Adipose tissue (tissue), 3 donors: Measurements from ENCODE around the gene SLC39A7. TPM values are rescaled to one million over a fixed set of nuclear protein-coding genes. Genes with fewer than 3 reads are reported as not detected.

Source experiments
- H3K27ac ChIP-seq: one replicate; pipeline ENCODE4 v1.5.1; 2013; ENCODE audit warnings: low read depth, low read length
- whole genome bisulfite sequencing, 3 donors: extraction: QIAGEN DNeasy Blood & Tissue Kit; methylation state at CpG; one replicate each; pipeline ENCODE4 v1.1.7; 2013; 5-methylcytosine and 5-hydroxymethylcytosine counted together
- polyA plus RNA-seq, 3 donors: library from polyadenylated mRNA; stranded (reverse); fragments of 200-250 nt; gene quantifications; one replicate each; pipeline ENCODE4 v1.2.3, GENCODE V29; 2013
- donor health status: healthy with polysubstance abuse.
- donor health status: Bipolar disorder and iron deficiency.
- donor health status: healthy.

The SLC39A7 gene
- polyA plus RNA-seq, 3 donors, result 51.4 to 112 (median 72.1) TPM

DNA sequence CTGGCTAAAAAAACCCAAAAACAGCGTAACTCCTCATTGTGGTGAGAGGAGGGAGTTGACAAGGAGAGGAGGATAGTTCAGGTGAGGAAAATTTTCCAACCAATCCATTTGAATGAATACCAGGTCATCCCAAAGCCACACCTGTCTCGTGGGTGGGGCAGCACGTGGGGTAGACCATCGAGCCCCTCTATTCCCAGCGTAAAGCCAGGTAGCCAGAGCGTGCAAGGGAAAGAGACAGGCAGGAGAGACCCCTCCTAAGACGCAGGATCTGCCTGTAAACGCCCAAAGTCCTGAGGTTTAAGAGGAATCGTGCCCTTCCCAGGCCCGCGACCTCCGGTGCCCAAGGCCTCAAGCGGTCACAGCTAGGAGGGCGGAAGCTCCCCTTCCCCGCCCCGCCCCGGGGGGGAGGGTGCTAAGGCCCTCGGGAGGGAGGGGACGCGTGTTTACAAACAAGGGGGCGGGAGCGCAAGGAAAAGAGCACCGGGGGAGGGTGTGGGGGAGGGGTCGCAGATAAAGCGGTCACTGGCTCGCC lies 914 bp upstream of the SLC39A7 start:
- peak overlapping the region; percentile 66 for H3K27ac ChIP-seq
- 2 to 3% (median 3%) methylated on average over 11 to 26 of the region's 26 CpGs for WGBS, 3 donors

DNA sequence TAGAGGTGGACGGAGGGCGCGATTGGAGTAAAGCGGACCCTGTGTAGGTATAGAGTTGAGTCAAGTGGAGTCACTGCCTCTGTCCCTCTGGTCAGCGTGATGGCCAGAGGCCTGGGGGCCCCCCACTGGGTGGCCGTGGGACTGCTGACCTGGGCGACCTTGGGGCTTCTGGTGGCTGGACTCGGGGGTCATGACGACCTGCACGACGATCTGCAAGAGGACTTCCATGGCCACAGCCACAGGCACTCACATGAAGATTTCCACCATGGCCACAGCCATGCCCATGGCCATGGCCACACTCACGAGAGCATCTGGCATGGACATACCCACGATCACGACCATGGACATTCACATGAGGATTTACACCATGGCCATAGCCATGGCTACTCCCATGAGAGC lies 479 bp downstream of the SLC39A7 start:
- WGBS, 3 donors, result 1 to 4% (median 2%) methylated on average over 13 to 14 of the region's 14 CpGs
- peak overlapping the region; percentile 59 for H3K27ac ChIP-seq

DNA sequence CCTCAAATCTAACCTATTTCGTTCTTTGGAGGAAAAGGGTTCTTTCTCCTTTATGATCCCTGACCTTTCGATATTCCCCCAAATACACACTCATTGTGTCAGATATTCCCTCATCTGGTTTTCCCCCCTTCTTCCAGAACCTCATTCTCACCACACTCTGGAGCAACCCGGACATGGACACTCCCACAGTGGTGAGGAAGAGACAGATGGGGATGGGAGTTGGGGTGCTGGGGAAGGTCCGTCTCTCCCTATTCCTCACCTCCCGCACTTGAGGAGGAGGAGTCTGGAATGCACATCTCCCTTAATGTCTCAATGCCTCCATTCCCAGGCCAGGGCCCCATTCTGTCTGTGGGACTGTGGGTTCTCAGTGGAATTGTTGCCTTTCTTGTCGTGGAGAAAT lies 1.3 kb downstream of the SLC39A7 start:
- H3K27ac ChIP-seq, result no peak overlapping the region
- WGBS, 3 donors, result 46 to 83% (median 81%) methylated on average over 6 of the region's 6 CpGs

DNA sequence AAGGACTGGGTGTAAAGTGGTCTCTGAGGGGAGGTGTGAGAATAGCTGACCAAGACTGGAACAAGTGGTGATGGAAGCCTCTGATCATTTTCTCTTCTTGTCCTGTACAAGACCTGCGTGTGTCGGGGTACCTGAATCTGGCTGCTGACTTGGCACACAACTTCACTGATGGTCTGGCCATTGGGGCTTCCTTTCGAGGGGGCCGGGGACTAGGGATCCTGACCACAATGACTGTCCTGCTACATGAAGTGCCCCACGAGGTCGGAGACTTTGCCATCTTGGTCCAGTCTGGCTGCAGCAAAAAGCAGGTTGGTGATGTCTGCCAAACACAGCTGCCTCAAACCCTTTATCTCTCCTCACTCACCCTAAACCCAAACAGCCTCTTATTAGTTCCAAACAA lies 2.1 kb downstream of the SLC39A7 start:
- 79 to 90% (median 88%) methylated on average over 6 of the region's 6 CpGs for WGBS, 3 donors
- no peak overlapping the region for H3K27ac ChIP-seq

DNA sequence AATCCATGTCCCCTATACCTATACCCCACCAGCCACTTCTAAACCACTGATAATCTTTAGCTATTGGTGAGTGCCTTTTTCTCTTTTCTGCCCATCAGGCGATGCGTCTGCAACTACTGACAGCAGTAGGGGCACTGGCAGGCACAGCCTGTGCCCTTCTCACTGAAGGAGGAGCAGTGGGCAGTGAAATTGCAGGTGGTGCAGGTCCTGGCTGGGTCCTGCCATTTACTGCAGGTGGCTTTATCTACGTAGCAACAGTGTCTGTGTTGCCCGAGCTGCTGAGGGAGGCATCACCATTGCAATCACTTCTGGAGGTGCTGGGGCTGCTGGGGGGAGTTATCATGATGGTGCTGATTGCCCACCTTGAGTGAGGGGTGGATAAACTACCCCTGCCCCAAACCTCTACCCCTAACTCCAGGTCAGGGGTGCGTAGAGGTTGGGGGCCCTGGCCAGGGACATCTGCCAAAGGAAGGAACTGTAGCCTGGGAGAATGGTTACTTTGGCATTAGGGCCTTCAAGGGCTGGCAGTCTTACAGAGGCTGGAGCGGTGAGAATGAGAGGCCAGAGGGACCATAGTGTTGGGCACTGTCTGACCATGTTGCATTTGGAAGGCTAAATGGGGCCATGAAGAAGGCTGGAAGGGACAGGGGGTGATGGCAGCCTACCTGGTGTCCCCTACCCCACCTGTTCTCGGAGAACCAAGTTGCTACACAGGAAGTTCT lies 2.9 kb downstream of the SLC39A7 start:
- 73 to 86% (median 83%) methylated on average over 7 of the region's 7 CpGs for WGBS, 3 donors
- no peak overlapping the region for H3K27ac ChIP-seq

DNA sequence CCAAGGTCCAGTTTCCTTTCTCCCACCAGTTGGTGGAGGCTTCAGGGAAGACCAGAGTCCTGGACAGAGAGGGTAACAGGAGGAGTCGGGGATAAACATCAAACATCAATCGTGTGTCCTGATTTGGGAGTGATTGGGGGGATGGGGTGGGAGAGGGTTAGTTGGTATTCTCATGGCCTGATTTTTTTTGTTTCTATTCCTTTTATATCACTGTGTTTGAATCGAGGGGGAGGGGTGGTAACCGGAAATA lies 3.4 kb downstream of the SLC39A7 start:
- H3K27ac ChIP-seq, result no peak overlapping the region
- WGBS, 3 donors, result 3 to 5% (median 4%) methylated on average over 4 of the region's 4 CpGs

DNA sequence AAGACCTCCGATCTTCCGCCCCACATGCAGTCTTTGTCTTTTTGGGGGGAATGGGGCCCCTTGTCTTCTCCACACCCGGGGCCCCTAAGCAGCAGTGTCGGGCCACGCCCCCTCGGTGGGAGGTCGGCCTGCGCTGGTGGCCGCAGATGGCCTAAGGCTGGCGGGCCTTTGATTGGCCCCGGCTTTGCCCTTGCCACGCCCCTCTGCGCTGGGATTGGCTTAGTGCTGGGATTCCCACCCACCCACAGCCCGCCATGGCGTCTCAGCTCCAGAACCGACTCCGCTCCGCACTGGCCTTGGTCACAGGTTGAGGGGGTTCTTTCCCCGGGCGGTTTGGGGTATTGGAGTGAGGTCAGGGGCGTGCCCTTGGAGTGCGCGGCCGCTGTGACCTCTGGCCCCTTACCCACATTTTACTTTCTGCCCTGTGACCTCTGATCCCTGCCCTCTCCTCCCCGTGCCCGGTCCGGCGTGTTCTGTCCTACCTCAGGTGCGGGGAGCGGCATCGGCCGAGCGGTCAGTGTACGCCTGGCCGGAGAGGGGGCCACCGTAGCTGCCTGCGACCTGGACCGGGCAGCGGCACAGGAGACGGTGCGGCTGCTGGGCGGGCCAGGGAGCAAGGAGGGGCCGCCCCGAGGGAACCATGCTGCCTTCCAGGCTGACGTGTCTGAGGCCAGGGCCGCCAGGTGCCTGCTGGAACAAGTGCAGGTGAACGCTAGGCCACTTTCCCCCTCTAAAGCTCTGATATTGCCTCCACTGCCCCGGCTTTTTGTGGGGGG lies 3.9 kb downstream of the SLC39A7 start, which contains the start of gene HSD17B8:
TSS of gene HSD17B8 (plus strand) at position 241 of the 776 bp plus-strand sequence. CDS start at position 255, 14 bp downstream.
- 0 to 2% (median 1%) methylated on average over 48 of the region's 48 CpGs for WGBS, 3 donors
- H3K27ac ChIP-seq, result no peak within 1 kb of the TSS

DNA sequence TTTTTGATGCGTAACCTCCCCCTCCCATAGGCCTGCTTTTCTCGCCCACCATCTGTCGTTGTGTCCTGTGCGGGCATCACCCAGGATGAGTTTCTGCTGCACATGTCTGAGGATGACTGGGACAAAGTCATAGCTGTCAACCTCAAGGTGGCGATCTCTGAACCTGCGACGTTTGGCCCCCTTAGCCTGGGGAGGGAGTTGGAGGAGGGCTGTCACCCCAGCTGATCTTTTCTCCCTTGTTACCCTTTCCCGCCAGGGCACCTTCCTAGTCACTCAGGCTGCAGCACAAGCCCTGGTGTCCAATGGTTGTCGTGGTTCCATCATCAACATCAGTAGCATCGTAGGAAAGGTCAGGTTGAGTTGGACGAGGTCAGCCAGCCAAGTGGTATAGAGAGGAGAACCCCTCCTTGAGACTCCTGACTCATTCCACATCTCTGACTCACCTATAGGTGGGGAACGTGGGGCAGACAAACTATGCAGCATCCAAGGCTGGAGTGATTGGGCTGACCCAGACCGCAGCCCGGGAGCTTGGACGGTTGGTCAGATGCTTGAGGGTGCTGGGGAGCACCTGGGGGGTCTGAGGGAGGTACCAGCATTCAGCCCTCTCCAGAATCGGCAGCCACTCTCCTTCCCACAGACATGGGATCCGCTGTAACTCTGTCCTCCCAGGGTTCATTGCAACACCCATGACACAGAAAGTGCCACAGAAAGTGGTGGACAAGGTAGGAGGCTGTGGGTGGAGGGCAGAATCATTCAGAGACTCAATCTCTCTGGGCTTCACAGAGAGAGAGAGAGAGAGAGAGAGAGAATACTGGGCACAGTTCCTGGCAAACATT lies 4.7 kb downstream of the SLC39A7 start:
- no peak overlapping the region for H3K27ac ChIP-seq
- WGBS, 3 donors, result 28 to 59% (median 56%) methylated on average over 17 of the region's 17 CpGs

DNA sequence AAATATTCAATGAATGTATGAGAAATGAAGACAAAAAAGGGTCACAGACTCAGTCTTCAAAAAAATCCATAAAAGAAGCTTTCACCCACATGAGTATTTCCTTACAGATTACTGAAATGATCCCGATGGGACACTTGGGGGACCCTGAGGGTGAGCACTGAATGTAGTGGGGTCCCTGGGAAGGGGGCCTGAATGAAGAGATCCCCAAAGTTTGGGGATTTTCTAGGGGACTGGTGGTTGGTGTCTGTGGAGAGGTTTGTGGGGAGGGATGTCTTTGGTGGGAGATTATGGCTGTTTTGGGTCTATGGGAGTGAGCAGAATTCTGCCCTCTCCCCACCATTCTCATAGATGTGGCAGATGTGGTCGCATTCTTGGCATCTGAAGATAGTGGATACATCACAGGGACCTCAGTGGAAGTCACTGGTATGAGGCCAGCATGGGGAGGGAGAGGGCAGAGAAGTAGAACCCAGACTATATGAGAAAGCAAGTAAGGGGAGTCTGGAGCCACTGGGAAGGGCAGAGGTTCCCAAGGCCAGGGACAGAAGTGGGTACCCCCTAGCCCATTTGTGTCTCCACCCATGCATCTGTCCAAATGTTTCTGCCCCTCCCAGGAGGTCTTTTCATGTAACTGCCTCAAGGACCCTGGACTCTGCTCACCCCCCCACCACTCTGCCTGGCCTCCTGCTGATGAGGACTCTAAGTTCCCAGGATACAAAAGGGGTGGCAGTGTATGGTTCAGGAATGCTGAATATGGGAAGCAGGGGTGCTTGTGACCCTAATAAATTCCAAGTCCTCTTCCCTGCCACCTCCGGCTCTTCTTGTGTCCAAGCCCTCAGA lies 5.6 kb downstream of the SLC39A7 start:
- WGBS, 3 donors, result 75 to 89% (median 81%) methylated on average over 3 of the region's 3 CpGs

DNA sequence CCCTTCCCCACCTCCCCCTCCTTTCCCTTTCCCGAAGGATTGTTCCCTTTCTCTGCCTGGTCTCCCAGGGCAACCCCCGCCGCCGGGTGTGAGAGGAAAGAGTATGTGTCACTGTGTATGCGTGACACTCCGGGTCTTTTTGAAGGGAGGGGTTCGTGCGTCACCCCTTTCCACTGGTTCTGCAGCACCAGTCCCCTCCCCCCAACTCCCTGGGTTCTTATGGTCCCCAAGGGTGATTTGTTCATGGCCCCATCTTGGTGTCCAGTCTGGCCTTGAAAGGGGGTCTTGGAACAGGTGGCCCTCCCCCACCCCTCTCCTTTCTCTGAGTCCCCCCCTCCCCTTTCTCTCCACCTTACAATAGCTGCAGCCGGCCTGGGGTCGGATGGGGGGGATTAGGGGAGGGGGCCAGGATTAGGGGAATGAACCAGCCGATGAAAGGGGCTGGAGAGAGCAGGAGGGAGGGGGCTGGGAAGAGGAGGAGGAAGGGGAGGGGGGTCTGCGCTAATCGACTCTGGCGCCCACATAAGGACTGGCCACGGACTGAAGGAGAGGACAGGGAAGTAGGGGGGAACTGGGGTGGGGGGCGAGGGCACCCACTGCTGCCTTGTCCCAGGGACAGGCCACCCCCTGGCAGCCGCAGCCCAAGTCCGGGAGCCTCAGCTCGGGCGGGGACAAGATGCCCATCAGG lies 6.3 kb downstream of the SLC39A7 start:
- 23 to 24% (median 23%) methylated on average over 16 to 20 of the region's 20 CpGs for WGBS, 3 donors
- H3K27ac ChIP-seq, result no peak overlapping the region

More for the DNA sequence above, 5.6 kb downstream of the SLC39A7 start:
- H3K27ac ChIP-seq, result no peak overlapping the region

DNA sequence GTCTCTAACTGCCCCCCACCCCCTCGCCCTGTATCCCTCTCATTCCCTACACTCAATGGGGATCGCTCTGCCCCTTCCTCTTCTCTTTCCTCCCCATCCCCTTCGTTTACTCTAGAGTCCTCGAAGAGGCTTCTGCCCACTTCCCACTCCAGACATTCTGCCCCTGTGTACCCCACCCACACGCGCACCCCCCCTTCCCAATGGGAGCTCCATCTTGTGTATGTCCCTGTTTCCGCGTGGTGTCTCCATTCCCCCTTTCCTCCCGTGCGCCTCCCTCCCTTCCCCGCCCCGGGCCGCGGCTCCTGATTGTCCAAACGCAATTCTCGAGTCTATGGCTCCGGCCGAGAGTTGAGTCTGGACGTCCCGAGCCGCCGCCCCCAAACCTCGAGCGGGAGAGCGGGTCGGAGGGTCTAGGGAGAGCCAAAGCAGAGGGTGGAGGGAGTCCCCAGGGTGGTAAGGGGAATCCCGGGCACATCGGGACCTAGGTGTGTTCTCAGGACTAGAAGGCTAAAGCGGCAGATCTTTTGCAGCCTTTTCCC lies 7.0 kb downstream of the SLC39A7 start:
- 0 to 3% (median 1%) methylated on average over 27 to 29 of the region's 29 CpGs for WGBS, 3 donors

DNA sequence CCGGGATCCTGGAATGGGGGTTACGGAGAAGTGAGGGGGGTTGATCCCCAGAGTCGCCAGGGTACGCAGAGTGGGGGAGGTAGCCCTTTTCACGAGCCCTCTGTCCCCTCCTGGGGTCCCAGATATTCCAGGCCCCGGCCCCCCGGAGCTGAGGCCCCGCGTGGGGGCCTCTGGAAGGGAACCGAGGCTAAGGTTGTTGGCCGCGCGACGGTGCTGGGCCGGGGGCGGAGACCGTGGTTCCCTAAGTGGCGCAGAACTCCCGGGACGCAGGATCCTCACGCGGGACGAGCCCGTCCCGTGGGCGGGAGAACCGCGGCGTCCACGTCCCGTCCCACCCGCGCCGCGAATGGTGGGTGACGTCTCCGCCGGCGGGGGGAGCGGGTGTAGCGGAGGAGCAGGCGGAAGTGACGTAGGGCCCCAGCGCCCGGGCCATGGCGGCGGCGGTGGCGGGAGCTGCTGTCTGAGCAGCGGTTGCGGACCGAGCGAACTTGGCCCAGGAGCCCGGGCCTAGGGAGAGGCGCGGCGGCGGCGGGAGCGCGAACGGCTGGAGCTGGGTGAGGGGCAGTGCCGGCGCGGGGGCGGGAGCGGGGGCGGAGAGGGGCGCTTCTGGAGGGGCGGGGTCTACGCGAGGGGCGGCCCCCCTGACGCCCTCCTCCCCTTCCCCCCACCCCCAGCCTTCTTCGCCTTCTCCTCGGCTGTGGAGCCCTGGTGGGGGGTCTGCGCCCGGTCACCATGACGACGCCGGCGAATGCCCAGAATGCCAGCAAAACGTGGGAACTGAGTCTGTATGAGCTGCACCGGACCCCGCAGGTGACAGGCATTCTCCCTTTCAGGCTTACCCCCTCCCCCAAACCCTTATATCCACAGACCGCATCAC lies 7.7 kb downstream of the SLC39A7 start, which contains the start of gene RING1:
TSS of gene RING1 (plus strand) at position 410 of the 877 bp plus-strand sequence. CDS start at position 733, 323 bp downstream.
- 1% methylated on average over 53 to 85 of the region's 86 CpGs for WGBS, 3 donors
- H3K27ac ChIP-seq, result peak within 1 kb of the TSS; percentile 84

More for the DNA sequence above, 7.0 kb downstream of the SLC39A7 start:
- H3K27ac ChIP-seq, result peak overlapping the region; percentile 84

DNA sequence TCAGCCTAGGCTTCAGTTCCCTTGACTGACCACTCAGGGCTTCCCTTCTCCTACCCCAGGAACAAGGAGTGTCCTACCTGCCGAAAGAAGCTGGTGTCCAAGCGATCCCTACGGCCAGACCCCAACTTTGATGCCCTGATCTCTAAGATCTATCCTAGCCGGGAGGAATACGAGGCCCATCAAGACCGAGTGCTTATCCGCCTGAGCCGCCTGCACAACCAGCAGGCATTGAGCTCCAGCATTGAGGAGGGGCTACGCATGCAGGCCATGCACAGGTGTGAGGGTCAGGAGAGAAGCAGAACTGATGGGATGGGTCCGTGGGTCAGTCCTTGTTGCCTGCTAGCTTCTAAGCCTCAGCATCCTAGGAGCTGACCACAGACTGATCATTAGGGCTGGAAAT lies 9.2 kb downstream of the SLC39A7 start:
- H3K27ac ChIP-seq, result no peak overlapping the region
- WGBS, 3 donors, result 90 to 95% (median 95%) methylated on average over 10 of the region's 10 CpGs

DNA sequence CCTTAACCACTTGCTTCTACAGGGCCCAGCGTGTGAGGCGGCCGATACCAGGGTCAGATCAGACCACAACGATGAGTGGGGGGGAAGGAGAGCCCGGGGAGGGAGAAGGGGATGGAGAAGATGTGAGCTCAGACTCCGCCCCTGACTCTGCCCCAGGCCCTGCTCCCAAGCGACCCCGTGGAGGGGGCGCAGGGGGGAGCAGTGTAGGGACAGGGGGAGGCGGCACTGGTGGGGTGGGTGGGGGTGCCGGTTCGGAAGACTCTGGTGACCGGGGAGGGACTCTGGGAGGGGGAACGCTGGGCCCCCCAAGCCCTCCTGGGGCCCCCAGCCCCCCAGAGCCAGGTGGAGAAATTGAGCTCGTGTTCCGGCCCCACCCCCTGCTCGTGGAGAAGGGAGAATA lies 10.5 kb downstream of the SLC39A7 start:
- no peak overlapping the region for H3K27ac ChIP-seq
- 81 to 84% (median 82%) methylated on average over 11 to 17 of the region's 17 CpGs for WGBS, 3 donors

DNA sequence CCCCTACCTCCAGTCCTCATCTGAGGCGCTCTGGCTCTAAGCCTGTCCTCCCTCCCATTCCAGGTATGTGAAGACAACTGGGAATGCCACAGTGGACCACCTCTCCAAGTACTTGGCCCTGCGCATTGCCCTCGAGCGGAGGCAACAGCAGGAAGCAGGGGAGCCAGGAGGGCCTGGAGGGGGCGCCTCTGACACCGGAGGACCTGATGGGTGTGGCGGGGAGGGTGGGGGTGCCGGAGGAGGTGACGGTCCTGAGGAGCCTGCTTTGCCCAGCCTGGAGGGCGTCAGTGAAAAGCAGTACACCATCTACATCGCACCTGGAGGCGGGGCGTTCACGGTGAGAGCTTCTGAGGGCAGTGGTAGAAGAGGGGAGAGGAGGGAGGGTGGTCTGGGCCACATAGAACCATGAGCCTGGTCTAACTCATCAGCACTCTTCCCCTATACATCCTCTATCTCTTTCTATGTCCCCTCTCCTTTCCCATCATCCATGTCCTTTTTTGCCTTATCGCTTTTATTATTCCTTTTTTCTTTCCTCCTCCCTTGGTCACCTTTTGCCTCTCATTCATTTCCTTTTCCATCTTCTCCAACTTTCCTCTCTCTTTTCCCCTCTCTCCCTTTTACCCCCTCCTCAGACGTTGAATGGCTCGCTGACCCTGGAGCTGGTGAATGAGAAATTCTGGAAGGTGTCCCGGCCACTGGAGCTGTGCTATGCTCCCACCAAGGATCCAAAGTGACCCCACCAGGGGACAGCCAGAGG lies 11.2 kb downstream of the SLC39A7 start:
- H3K27ac ChIP-seq, result no peak overlapping the region
- 84 to 87% (median 84%) methylated on average over 18 of the region's 18 CpGs for WGBS, 3 donors

DNA sequence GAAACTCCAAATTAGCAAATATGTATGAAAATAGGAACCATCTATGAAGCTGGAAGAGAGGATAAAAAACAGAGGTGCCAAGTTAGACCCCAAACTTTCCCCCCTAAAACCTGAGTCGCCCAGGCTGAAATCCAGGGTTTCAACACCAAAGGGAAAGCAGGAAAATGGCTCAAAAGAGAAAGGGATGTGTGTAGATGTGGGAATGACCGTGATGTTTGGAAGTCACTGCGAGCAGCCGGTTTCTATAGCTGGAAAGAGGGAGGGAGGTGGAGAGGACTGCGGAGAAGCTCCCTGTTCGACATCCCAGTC lies 12.1 kb downstream of the SLC39A7 start:
- no peak overlapping the region for H3K27ac ChIP-seq
- 2 to 11% (median 5%) methylated on average over 6 of the region's 6 CpGs for WGBS, 3 donors
